ENCODE data around the gene TGFB3.

DNA sequence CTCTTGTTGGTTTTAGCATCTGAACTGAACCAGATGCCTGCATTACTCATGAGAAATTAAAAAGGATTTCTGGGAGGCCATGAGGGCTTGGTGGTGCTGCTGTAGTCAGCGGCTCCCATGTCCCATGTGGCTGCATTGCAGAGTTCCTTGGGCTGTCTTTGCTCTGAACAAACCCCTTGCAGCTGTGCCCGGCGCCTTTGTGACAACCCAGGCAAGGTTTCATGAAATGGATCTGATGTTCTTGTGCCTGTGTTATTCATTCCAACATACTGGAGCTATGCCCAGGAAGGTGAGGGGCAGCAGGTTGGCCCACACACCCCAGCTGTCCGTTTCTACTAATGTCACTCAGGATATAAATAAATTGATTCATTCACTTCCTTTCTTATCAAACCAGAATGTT lies 40.8 kb downstream of the TGFB3 start:
- TF ChIP-seq SIN3A (IDR thresholded peaks at IDR 0.05; ENCODE audit: borderline replicate concordance, insufficient read depth, low read length) (no peak), POLR2AphosphoS5 (IDR thresholded peaks at IDR 0.05; ENCODE audit: low read depth, low read length) (no peak)
- TF ChIP-seq, protein P1, sequence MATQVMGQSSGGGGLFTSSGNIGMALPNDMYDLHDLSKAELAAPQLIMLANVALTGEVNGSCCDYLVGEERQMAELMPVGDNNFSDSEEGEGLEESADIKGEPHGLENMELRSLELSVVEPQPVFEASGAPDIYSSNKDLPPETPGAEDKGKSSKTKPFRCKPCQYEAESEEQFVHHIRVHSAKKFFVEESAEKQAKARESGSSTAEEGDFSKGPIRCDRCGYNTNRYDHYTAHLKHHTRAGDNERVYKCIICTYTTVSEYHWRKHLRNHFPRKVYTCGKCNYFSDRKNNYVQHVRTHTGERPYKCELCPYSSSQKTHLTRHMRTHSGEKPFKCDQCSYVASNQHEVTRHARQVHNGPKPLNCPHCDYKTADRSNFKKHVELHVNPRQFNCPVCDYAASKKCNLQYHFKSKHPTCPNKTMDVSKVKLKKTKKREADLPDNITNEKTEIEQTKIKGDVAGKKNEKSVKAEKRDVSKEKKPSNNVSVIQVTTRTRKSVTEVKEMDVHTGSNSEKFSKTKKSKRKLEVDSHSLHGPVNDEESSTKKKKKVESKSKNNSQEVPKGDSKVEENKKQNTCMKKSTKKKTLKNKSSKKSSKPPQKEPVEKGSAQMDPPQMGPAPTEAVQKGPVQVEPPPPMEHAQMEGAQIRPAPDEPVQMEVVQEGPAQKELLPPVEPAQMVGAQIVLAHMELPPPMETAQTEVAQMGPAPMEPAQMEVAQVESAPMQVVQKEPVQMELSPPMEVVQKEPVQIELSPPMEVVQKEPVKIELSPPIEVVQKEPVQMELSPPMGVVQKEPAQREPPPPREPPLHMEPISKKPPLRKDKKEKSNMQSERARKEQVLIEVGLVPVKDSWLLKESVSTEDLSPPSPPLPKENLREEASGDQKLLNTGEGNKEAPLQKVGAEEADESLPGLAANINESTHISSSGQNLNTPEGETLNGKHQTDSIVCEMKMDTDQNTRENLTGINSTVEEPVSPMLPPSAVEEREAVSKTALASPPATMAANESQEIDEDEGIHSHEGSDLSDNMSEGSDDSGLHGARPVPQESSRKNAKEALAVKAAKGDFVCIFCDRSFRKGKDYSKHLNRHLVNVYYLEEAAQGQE (IDR thresholded peaks at IDR 0.05; ENCODE audit: insufficient read depth in 1 of 2, low read depth in 2 of 2, low read length in 2 of 2) = no peak

All from PFSK-1 (cell line).